Gastroesophageal sphincter (tissue), 3 donors: ENCODE data around the gene RASGRP1.

ENCODE experiments used
- EP300 ChIP-seq: sonication (generic); formaldehyde crosslinking; IDR thresholded peaks from one replicate; pipeline ENCODE4 v1.6.1; 2017; ENCODE audit warnings: antibody characterized with exemption, mild to moderate bottlenecking
- POLR2AphosphoS5 ChIP-seq: sonication (generic); formaldehyde crosslinking; IDR thresholded peaks from one replicate; pipeline ENCODE4 v1.6.1; 2017; ENCODE audit warnings: antibody characterized with exemption
- TF ChIP-seq, protein P1 (sequence below), 4 experiments: fragments of 200-600 bp in 2 of 4; fragments of 450-650 bp in 2 of 4; sonication (generic) in 1 of 4; IDR thresholded peaks; one replicate each; pipeline ENCODE4 v1.5.1; 2017 to 2019; ENCODE audit warnings: antibody characterized with exemption in 4 of 4, mild to moderate bottlenecking in 2 of 4, moderate library complexity in 2 of 4

DNA sequence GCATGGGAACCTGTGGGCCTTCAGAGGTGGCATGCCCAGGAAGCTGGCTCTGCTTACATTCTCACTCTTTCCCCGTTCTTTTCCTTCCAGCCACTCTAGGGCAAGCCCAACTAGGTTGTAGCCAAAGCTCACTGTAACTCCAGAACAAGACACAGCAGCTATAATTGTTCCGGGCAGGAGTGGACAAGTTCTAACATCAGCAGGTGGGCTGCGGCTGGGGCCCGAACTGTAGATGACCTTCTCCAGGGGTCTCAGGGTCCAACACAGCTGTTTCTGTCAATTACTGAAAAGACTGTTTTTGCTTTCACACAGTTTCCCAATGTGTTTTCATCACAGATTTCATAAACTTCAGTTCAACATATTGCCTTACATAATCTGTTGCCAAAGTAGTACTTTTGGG lies 11.5 kb downstream of the RASGRP1 start:
- TF ChIP-seq EP300 (no peak), POLR2AphosphoS5 (no peak)
- TF ChIP-seq, protein P1, sequence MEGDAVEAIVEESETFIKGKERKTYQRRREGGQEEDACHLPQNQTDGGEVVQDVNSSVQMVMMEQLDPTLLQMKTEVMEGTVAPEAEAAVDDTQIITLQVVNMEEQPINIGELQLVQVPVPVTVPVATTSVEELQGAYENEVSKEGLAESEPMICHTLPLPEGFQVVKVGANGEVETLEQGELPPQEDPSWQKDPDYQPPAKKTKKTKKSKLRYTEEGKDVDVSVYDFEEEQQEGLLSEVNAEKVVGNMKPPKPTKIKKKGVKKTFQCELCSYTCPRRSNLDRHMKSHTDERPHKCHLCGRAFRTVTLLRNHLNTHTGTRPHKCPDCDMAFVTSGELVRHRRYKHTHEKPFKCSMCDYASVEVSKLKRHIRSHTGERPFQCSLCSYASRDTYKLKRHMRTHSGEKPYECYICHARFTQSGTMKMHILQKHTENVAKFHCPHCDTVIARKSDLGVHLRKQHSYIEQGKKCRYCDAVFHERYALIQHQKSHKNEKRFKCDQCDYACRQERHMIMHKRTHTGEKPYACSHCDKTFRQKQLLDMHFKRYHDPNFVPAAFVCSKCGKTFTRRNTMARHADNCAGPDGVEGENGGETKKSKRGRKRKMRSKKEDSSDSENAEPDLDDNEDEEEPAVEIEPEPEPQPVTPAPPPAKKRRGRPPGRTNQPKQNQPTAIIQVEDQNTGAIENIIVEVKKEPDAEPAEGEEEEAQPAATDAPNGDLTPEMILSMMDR (IDR thresholded peaks at IDR 0.05) = no peak
